Ammon's horn (tissue), 1 donor: ENCODE data around the gene RAMACL.

Experiments
- DNase-seq: peaks from one replicate; pipeline ENCODE4 v3.0.0-alpha.2; 2016; ENCODE audit warnings: low spot score

The RAMACL gene

GRCh38 chr6:166617359-166617758 lies 30.9 kb upstream of the RAMACL start:
- DNase-seq, result no peak

DNA sequence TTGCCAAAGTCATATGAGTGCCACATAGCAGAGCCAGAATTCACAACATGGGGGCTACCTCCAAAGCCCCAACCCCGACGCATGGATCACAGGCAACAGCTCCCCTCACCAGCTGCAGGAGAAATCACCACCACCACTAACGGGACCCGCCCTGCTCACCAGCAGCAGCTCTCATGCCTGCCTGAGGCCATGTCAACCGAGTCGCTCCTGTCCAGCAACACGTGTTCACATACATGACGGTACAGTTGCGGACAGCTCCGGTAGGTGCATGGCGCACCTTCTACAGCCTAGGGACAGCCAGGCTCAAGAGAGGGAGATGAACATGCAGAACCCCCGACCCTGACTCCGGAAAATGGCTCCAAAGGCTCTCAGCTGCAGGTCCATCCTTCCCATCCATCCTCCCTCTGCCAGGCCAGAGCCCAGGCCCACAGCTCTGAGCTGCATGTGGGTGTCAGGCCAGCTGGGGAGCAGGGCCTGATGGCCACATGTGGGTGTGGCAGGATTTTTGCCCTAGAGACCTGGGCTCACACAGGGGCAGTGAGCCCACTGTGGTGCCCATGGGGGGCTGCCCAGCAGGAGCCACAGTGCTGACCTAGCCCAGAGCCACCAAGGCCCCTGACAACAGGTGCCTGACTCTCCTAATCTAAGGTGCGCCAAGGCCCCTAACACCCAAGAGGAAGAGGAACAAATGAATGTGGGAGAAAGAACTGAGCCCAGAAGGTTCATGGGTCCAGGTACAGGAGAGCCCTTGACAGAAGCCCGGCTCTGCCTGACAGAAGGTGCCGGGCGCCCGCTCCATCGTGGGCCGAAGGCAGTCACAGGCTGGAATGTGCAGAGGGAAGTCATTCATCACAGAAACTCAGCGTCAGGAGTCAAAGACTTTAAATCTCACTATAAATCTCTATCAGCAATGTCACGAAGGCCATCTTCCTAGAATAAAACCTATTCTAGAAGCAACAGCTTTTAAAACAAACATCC lies 30.1 kb upstream of the RAMACL start:
- no peak for DNase-seq

DNA sequence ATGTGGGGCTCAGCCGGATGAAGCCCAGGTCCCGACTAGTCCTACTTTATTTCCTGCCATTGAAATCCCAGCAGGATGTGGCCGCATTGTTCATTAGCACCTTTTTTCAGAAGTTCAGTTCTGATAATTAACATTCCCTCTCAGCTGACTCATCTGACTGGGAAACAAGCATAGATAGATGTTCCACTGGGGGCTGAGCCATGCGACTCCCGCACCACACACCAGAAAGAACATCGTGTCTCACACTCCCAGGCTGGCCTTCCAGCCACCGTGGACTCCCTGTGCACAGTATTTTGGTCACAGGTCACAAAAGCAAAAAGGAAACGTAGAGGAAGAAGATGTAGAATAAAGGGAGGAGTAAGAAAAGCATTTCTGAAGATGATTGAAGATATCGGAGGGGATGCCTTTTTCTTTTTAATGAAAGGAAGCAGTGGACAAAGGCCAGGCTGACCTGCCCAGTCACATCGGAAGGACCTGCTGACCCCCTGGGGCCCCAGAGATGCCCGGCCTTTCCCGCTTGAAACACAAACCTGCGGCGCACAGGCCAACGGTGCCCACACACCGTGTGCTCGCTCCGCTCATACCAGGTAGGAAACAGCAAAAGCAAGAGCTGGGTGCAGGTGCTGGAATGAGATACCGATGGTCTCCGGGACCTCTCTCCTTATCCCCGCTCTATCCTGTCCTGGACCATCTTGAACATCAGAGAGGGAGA lies 28.7 kb upstream of the RAMACL start:
- DNase-seq, result no peak

- DNase-seq, result no peak
Measured at GRCh38 chr6:166614589-166614988, 28.1 kb upstream of the RAMACL start.

GRCh38 chr6:166614171-166614583 lies 27.7 kb upstream of the RAMACL start:
- DNase-seq, result no peak

- DNase-seq, result no peak
Measured at GRCh38 chr6:166613027-166613426, 26.5 kb upstream of the RAMACL start.

DNA sequence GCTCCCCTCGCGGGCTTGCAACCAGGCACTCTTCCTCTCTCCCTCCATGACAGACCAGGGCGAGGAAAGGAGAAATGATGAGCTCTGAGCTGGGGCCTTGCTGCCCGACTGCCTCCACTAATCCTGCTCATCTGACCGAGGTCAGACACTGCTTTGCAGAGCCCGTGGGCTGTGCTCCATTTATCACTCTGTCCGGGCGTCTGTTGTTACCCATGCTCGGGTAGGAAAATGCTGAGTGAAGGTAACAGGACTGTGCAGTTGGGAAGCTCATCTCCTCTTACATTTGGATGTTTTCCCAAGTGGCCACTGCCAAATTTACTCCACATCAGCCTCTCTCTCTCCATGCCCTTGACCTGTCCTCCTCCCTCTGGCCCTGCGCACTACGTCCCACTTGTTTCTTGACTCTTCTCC lies 26.0 kb upstream of the RAMACL start:
- DNase-seq, result no peak

- no peak for DNase-seq
Measured at GRCh38 chr6:166611631-166612030, 25.2 kb upstream of the RAMACL start.

GRCh38 chr6:166610069-166610468 lies 23.6 kb upstream of the RAMACL start:
- DNase-seq, result no peak

GRCh38 chr6:166608774-166609173 lies 22.3 kb upstream of the RAMACL start:
- DNase-seq, result no peak

DNA sequence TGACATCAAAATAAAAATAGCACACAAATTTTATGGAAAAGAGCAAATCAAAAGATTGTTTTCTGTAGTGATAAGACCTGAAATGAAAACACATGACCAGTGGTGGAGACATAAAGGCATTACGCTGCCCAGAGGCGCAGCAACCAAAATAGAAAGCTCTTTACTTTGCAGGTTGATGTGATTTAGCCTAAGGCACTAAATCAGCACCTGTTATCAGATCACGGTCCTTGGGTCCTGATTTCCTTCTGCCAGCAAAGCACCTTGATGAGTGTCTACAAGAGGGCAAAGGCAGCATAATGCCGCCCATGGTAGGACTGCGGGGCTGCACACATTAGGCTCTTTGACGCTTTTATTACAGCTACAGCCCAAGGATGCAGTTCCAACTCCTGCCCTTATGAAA lies 19.3 kb upstream of the RAMACL start:
- no peak for DNase-seq

DNA sequence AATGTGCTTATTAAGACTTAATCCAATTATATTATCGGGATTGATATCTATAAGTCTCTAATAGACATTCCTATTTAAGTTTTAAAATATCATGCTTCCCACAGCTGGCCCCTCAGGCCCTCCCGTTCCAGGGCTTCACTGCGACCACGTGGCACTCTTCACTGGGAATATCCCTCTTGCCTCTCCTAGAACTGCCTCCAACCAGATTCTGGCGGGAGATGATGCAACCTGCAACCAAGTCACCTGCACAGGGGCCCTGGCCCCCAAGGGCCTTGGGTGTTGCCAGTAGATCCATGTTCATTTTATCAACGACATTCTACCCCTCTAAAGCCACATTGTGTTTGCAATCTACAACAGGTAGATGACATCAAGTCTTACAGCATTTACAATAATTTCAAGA lies 18.4 kb upstream of the RAMACL start:
- DNase-seq, result no peak

GRCh38 chr6:166604328-166604727 lies 17.9 kb upstream of the RAMACL start:
- no peak for DNase-seq

DNA sequence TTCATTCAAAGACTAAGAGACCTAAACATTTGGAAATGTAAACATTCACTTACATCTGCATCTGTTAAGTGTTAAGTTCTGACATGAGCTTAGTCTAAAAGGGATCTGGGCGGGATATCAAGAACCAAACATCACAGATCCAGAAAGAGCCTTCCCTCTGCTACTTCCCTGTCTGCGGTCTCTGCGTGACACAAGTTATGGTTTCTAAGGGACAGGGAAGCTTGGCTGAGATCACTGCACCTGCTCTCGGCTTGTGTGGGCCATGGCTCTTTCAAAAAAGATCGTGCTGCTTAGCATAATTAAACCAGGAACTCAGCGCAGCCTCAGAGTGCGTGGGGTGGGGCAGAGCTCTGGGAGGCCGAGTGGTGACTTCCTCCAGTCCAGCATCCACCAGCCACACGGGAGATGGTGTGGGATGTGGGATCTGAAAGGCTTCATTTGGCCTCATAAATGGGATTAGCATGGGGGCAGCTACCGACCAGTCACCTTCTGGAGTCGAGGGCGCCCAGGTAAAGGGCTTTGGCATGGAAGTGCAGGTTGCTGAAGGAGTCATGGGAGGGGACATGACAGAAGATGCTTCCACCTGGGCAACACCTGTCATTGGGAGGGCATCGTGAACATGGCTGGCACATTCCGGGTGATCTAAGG lies 16.7 kb upstream of the RAMACL start:
- no peak for DNase-seq

GRCh38 chr6:166601956-166602355 lies 15.5 kb upstream of the RAMACL start:
- DNase-seq, result peak; percentile 64

DNA sequence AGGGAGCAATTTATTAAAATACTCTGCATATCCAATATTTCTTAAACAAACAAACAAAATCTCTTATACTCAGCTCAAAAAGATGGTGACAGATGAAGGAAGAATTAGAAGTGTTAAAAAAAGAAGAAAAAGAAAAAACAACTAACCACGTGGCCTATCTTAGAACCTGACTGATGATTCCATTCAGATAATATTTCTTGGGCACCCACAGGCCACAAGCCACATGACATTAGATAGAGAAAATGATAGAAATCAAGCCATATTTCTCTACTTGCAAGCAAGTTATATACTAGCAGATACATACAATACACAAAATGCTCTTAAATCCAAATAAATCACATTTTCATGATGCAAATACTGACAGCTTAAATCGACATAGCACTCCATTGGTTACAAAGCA lies 14.5 kb upstream of the RAMACL start:
- DNase-seq, result no peak

DNA sequence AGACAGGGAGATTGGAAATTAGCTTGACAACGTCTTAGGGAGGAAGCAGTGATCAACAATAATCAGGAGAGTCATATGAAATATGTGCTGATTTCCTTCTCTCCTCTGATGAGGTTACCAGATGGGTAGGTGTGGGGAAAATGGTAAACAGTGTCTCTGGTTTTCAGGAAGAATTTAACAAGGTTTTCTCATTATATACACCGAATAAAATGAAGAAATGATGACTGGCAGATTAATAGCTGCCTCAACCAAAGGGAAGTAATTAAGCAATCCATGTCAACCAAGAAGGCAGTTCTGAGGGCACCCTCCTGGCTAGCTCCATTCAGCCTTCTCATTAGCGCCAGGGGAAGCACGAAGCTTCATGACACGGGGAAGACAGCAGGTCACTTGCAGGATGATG lies 12.7 kb upstream of the RAMACL start:
- no peak for DNase-seq

DNA sequence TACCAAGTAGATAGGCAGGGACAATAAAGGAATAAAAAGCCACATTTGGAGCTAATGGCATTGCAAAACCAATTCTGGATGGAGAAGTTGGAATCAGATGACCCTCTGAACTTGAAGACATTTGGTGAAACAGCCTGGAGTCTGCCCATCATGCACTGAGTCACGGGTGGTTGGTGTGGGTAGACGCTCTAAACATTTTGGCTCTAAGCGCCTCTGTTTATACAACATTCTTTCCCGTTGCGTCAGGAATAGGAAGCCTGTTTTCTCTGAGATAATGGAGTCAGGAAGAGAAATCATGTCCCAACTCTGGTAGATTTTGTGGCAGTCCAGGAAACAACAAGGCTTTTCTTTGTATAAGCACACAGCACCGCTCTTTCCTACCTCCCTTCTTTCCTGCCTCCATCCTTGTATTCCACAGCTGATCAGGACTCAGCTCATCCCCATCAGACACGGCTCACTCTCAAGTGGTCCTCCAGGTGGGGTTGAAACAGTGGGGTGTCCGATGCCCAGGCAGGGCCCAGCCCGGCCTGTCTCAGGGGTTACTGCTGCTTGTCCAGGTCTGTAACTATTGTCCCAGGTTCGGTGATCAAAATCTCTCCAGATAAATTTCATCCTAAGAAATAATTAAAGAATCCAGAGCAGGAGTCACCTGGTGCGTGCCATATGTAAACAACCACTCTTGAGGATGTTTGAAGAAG lies 12.1 kb upstream of the RAMACL start:
- DNase-seq, result peak; percentile 63

- peak; percentile 74 for DNase-seq
Measured at GRCh38 chr6:166597711-166598440, 11.4 kb upstream of the RAMACL start.

DNA sequence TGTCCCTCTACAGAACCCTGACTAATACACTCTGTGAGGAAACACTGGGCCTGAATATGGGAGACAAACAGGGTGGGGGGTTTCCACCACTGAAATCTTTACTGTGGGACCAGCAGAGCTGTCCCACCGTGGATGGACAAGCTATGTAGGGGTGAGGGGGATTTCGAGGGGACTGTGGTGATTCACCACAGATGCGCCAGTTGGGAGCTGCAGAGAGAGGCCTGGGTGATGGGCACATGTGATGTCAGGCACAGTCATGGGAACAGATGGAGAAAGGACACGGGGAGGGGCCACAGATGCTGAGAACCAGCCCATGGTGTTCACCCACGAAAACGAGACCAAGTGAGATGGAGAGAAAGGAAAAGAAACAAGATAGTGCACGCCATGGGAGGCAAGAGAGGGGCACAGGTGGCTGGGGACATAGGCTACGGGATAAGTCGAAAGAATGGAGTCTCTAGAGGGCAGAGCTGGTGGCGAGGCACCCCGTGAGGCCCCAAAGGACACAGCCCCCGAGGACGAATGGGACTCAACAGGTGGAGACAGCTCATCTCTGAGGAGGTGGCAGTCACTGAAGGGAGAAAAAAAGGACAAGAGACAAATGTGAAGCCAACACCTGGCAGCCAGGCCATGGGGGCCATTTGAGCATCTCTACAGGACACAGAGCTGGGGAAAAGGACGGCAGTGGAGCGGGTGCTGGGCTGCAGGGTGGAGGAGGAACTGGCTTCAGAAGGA lies 10.5 kb upstream of the RAMACL start:
- DNase-seq, result no peak

- no peak for DNase-seq
Measured at GRCh38 chr6:166595949-166596348, 9.5 kb upstream of the RAMACL start.
